A549 (cell line): Measurements from ENCODE around the gene CNTNAP2. TPM values are rescaled to one million over a fixed set of nuclear protein-coding genes. Genes with fewer than 3 reads are reported as not detected.

Experiments
- ATAC-seq, 2 experiments: fragments of 200-7000 bp in 1 of 2; fragments of >200 bp in 1 of 2; cut with Nextera tagmentation in 1 of 2; cut with Tn5 transposase in 1 of 2; 3 replicates each; pipeline versions ENCODE4 v1.8.0 to v1.9.1; 2018 to 2020; ENCODE audit warnings: mild to moderate bottlenecking in 1 of 2, moderate library complexity in 1 of 2
- CTCF ChIA-PET: fragments of 300-600 bp; sonication (Branson Sonifier 250); formaldehyde crosslinking; extraction: SDS; loops from one replicate; lab custom pipeline; 2021; ENCODE audit warnings: antibody characterized with exemption, inconsistent platforms; lab: Yijun Ruan, JAX
- POLR2A ChIA-PET: fragments of 350-600 bp; formaldehyde crosslinking; extraction: SDS; loops from one replicate; lab custom pipeline; 2021; ENCODE audit warnings: antibody characterized with exemption, inconsistent platforms; lab: Yijun Ruan, JAX
- DNase-seq, 2 experiments: peaks; one replicate each; pipeline versions ENCODE4 v3.0.0 to v3.0.0-alpha.2; 2011 to 2016; ENCODE audit warnings: low read depth in 1 of 2, low spot score in 1 of 2
- FAIRE-seq: peaks from 2 replicates; lab custom pipeline; 2011; peaks lifted over from hg19 to GRCh38; lab: Jason Lieb, UNC
- H3K27ac ChIP-seq, 2 experiments: fragments of >200 bp; sonication (Bioruptor Twin); formaldehyde crosslinking; 3 replicates each; pipeline ENCODE4 v1.5.1; 2016 to 2017
- H3K4me1 ChIP-seq: fragments of >200 bp; sonication (Bioruptor Twin); formaldehyde crosslinking; 3 replicates; pipeline ENCODE4 v1.6.1; 2016
- H3K4me2 ChIP-seq: fragments of >200 bp; sonication (Bioruptor Twin); formaldehyde crosslinking; 3 replicates; pipeline ENCODE4 v1.6.1; 2016
- H3K4me3 ChIP-seq: fragments of >200 bp; sonication (Bioruptor Twin); formaldehyde crosslinking; 3 replicates; pipeline ENCODE4 v1.5.1; 2016
- H3K9me3 ChIP-seq: fragments of >200 bp; sonication (Bioruptor Twin); formaldehyde crosslinking; 3 replicates; pipeline ENCODE4 v1.6.1; 2016
- CBX8 ChIP-seq: fragments of 200-600 bp; sonication (generic); IDR thresholded peaks from 2 replicates; pipeline ENCODE4 v1.6.1; 2016
- EHF ChIP-seq: fragments of 250-450 bp; sonication (Bioruptor Pico); IDR thresholded peaks from 2 replicates; pipeline ENCODE4 v1.5.0; 2020; ENCODE audit warnings: mild to moderate bottlenecking
- ELK1 ChIP-seq: fragments of 150-350 bp; IDR thresholded peaks from 2 replicates; pipeline ENCODE4 v1.6.1; 2014; ENCODE audit warnings: low read depth, mild to moderate bottlenecking, low read length
- EP300 ChIP-seq, 2 experiments: fragments of >200 bp; sonication (Bioruptor Twin); formaldehyde crosslinking; IDR thresholded peaks; 2 replicates in 1 of 2; 3 replicates in 1 of 2; pipeline ENCODE4 v1.6.1; 2016 to 2017
- FOSB ChIP-seq: fragments of 250-450 bp; sonication (Bioruptor Pico); IDR thresholded peaks from 2 replicates; pipeline ENCODE4 v1.5.0; 2020; ENCODE audit warnings: mild to moderate bottlenecking, moderate library complexity
- GATA3 ChIP-seq: IDR thresholded peaks from 2 replicates; pipeline ENCODE4 v1.6.1; 2012; ENCODE audit warnings: borderline replicate concordance
- HEYL ChIP-seq: fragments of 250-450 bp; sonication (Bioruptor Pico); IDR thresholded peaks from 2 replicates; pipeline ENCODE4 v1.8.0; 2021; ENCODE audit warnings: mild to moderate bottlenecking, moderate library complexity
- HOXA7 ChIP-seq: fragments of 250-450 bp; sonication (Bioruptor Pico); IDR thresholded peaks from 2 replicates; pipeline ENCODE4 v1.5.0; 2020; ENCODE audit warnings: mild to moderate bottlenecking, moderate library complexity
- KDM5A ChIP-seq: fragments of 200-600 bp; sonication (generic); IDR thresholded peaks from 2 replicates; pipeline ENCODE4 v1.6.1; 2016; ENCODE audit warnings: antibody characterized with exemption, mild to moderate bottlenecking
- NPAS2 ChIP-seq: fragments of 250-450 bp; sonication (Bioruptor Pico); IDR thresholded peaks from 2 replicates; pipeline ENCODE4 v1.8.0; 2022; ENCODE audit warnings: mild to moderate bottlenecking, moderate library complexity, borderline replicate concordance
- NR3C1 ChIP-seq: fragments of >200 bp; sonication (Bioruptor Twin); formaldehyde crosslinking; IDR thresholded peaks from 3 replicates; pipeline ENCODE4 v1.6.1; 2017
- RARB ChIP-seq: fragments of 250-450 bp; sonication (Bioruptor Pico); IDR thresholded peaks from 2 replicates; pipeline ENCODE4 v1.8.0; 2021; ENCODE audit warnings: mild to moderate bottlenecking, moderate library complexity
- RCOR1 ChIP-seq: fragments of 150-350 bp; IDR thresholded peaks from 2 replicates; pipeline ENCODE4 v1.6.1; 2014; ENCODE audit warnings: antibody characterized with exemption, low read length, low read depth
- TP53 ChIP-seq: fragments of 250-450 bp; sonication (Bioruptor Pico); IDR thresholded peaks from 2 replicates; pipeline ENCODE4 v1.5.0; 2021; ENCODE audit warnings: mild to moderate bottlenecking, moderate library complexity
- USF2 ChIP-seq: fragments of 450-650 bp; IDR thresholded peaks from 2 replicates; pipeline ENCODE4 v1.6.1; 2014; ENCODE audit warnings: antibody characterized with exemption
- ZFP36 ChIP-seq: fragments of 450-650 bp; IDR thresholded peaks from 2 replicates; pipeline ENCODE4 v1.6.1; 2014; ENCODE audit warnings: borderline replicate concordance; ENCODE audit not compliant: partially characterized antibody
- ZNF302 ChIP-seq: fragments of 250-450 bp; sonication (Bioruptor Pico); IDR thresholded peaks from 2 replicates; pipeline ENCODE4 v1.9.0; 2021; ENCODE audit warnings: inconsistent platforms, mild to moderate bottlenecking, moderate library complexity
- ZSCAN20 ChIP-seq: fragments of 250-450 bp; sonication (Bioruptor Pico); IDR thresholded peaks from 2 replicates; pipeline ENCODE4 v1.8.0; 2022; ENCODE audit warnings: mild to moderate bottlenecking, moderate library complexity
- WGBS: methylation state at CpG from one replicate; pipeline ENCODE4 v1.1.6; 2017; ENCODE audit errors: missing lambda C conversion rate; 5-methylcytosine and 5-hydroxymethylcytosine counted together
- polyA plus RNA-seq, 4 experiments: library from polyadenylated mRNA; depleted of rRNA in 3 of 4; stranded (reverse); fragments of >200 nt; fragmentation: RNase III in 1 of 4; extraction: RNeasy Plus Mini Kit Qiagen cat#74134 plus additional on column Dnase treatment in 1 of 4; gene quantifications; 2 replicates in 3 of 4; 3 replicates in 1 of 4; pipeline ENCODE4 v1.2.3, GENCODE V29; 2011 to 2017
- TF ChIP-seq, protein P1 (sequence below): fragments of 250-450 bp; sonication (Bioruptor Pico); IDR thresholded peaks from 2 replicates; pipeline ENCODE4 v1.5.0; 2020; ENCODE audit warnings: low read depth, mild to moderate bottlenecking, moderate library complexity
- TF ChIP-seq, protein P2 (sequence below): fragments of 200-600 bp; sonication (generic); IDR thresholded peaks from 2 replicates; pipeline ENCODE4 v1.6.1; 2016; ENCODE audit warnings: antibody characterized with exemption, mild to moderate bottlenecking, moderate library complexity

Gene CNTNAP2
- polyA plus RNA-seq, 2 of the 4 experiments (the other 2 are of a cell fraction): 0.05 to 0.13 TPM

DNA sequence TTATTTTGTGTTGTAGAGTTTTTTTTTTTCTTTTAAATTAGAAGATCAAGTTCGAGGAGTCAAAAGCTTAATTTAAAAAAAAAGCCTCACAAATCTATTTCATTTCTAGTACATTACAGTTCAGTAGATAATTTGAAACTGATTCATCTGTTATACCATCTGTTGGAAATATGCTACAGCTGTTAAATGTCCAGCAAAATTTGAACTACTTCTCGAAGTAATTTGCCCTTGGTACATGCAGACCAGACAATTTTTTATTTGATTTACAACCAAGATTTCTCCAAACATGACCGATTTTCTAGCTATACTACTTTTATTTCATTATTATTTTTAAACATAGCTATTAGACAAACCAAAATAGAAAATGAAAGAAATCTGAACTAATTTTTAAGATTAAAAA, 647.9 kb downstream of the CNTNAP2 start:
- ChIA-PET POLR2A (no interaction called here), CTCF (no interaction called here)
- 0 out of 3 replicates have a peak, but pooled peaks cover 8% of the 10 kb centered on the region for H3K9me3 ChIP-seq
- no peak for DNase-seq
- WGBS: 3% methylated on average over 3 of the region's 3 CpGs
- ATAC-seq: no peak
- TF ChIP-seq CBX8 (no peak), NR3C1 (no peak), ELK1 (no peak), USF2 (no peak), FOSB (CRISPR knock-in tag) (no peak), ZNF302 (CRISPR knock-in tag) (no peak), HOXA7 (CRISPR knock-in tag) (no peak)
- TF ChIP-seq, protein P1, sequence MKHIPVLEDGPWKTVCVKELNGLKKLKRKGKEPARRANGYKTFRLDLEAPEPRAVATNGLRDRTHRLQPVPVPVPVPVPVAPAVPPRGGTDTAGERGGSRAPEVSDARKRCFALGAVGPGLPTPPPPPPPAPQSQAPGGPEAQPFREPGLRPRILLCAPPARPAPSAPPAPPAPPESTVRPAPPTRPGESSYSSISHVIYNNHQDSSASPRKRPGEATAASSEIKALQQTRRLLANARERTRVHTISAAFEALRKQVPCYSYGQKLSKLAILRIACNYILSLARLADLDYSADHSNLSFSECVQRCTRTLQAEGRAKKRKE: no peak
- TF ChIP-seq, all 56 proteins: peak for 0
- no peaks in the 10 kb centered on the region for H3K4me1 ChIP-seq
- H3K4me3 ChIP-seq: no peak overlapping the region
- H3K4me2 ChIP-seq: no peak overlapping the region
- H3K27ac ChIP-seq: no peak overlapping the region
- FAIRE-seq: no peak

DNA sequence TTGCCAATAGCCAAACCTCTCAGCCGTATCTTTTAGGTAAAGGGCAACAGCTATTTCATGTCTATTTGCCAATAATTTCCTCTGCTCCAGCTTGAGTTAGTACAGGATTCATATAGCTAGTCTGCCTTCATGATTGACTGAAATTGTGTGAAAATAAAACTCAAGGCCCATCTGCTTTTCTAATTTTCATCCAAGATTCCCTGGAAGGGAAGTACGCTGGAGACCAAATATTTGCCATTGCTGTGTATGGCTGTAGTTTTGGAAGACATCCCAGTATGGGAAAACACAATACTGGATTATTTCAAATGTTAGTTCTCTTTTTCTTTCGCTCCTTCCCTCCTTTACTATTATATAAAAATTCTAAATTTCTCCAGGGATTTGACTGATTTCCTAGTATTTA, 652.4 kb downstream of the CNTNAP2 start:
- no peaks in the 10 kb centered on the region for H3K9me3 ChIP-seq
- 36% methylated on average over 3 of the region's 3 CpGs for WGBS
- CTCF ChIA-PET: no interaction called here
- no peak overlapping the region for H3K4me3 ChIP-seq
- H3K4me2 ChIP-seq: no peak overlapping the region
- ATAC-seq: no peak
- no peak for TF ChIP-seq CBX8
- no peak for TF ChIP-seq EP300 (IDR thresholded peaks at IDR 0.05)
- no peak for TF ChIP-seq NPAS2
- no peak for TF ChIP-seq GATA3
- TF ChIP-seq RARB (CRISPR knock-in tag): no peak
- TF ChIP-seq ZSCAN20 (CRISPR knock-in tag): no peak
- TF ChIP-seq KDM5A: no peak
- no peak for TF ChIP-seq TP53 (CRISPR knock-in tag)
- TF ChIP-seq, protein P1: no peak
- TF ChIP-seq, protein P2, sequence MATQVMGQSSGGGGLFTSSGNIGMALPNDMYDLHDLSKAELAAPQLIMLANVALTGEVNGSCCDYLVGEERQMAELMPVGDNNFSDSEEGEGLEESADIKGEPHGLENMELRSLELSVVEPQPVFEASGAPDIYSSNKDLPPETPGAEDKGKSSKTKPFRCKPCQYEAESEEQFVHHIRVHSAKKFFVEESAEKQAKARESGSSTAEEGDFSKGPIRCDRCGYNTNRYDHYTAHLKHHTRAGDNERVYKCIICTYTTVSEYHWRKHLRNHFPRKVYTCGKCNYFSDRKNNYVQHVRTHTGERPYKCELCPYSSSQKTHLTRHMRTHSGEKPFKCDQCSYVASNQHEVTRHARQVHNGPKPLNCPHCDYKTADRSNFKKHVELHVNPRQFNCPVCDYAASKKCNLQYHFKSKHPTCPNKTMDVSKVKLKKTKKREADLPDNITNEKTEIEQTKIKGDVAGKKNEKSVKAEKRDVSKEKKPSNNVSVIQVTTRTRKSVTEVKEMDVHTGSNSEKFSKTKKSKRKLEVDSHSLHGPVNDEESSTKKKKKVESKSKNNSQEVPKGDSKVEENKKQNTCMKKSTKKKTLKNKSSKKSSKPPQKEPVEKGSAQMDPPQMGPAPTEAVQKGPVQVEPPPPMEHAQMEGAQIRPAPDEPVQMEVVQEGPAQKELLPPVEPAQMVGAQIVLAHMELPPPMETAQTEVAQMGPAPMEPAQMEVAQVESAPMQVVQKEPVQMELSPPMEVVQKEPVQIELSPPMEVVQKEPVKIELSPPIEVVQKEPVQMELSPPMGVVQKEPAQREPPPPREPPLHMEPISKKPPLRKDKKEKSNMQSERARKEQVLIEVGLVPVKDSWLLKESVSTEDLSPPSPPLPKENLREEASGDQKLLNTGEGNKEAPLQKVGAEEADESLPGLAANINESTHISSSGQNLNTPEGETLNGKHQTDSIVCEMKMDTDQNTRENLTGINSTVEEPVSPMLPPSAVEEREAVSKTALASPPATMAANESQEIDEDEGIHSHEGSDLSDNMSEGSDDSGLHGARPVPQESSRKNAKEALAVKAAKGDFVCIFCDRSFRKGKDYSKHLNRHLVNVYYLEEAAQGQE: no peak
- no peak for TF ChIP-seq FOSB (CRISPR knock-in tag)
- no peak for TF ChIP-seq RCOR1
- no peak for TF ChIP-seq ZFP36
- TF ChIP-seq HEYL: no peak
- TF ChIP-seq EHF: no peak
- H3K27ac ChIP-seq: no peak overlapping the region
- no peak for DNase-seq
- POLR2A ChIA-PET: no interaction called here
- no peak for FAIRE-seq
- H3K4me1 ChIP-seq: no peaks in the 10 kb centered on the region
